Measurements from ENCODE around the gene ZNF793. TPM values are rescaled to one million over a fixed set of nuclear protein-coding genes. Genes with fewer than 3 reads are reported as not detected.
A peak's percentile ranks its signal among the peaks of the same experiment; 100 is the strongest.

Gene ZNF793
- total and polyA plus RNA-seq, 11 donors = 2.8 to 7.9 (median 5.9) TPM

- intact Hi-C loops (cut with DNase I) = loop anchor here in 7 of 10 donors (1.0 to 10.0 kb wide), 17 partner anchors 39 to 550 kb away; partner anchors contain the start of genes ZNF527 (in 6 of the 7), ZNF793 (in 4 of the 7), ZNF383 (in 2 of the 7) and ZFP30 (in 1 of the 7)
- DNase-seq = no peak
- Histone ChIP-seq H3K4me1 (peaks cover 0 to 32% (median 25%) of the 10 kb centered on the region in 12 donors), H3K27me3 (no peaks in the 10 kb centered on the region), H3K4me3 (peak overlapping the region; percentile 51 to 95 (median 81)), H3K36me3 (peaks cover 0 to 42% (median 28%) of the 10 kb centered on the region in 9 donors), H3K27ac (peak overlapping the region; percentile 74 to 99 (median 96)), H3K9me3 (peaks cover 0 to 41% (median 0%) of the 10 kb centered on the region in 12 donors)
- WGBS, 4 donors = 32 to 52% (median 40%) methylated on average over 18 of the region's 18 CpGs
- no peak for ATAC-seq
- no peak for TF ChIP-seq CTCF (IDR thresholded peaks at IDR 0.05)
- TF ChIP-seq POLR2A (IDR thresholded peaks at IDR 0.05) = no peak
Measured at GRCh38 chr19:37467608-37468090, 39.1 kb upstream of the ZNF793 start.

- 0 to 1% (median 0%) methylated on average over 46 to 63 of the region's 63 CpGs for WGBS, 4 donors
- H3K9me3 ChIP-seq = peaks cover 0 to 43% (median 2%) of the 10 kb centered on the region in 12 donors
- H3K4me1 ChIP-seq = peaks cover 0 to 32% (median 25%) of the 10 kb centered on the region in 12 donors
- TF ChIP-seq POLR2A (IDR thresholded peaks at IDR 0.05) = peak in 1 of 2 donors; percentile 61
- TF ChIP-seq CTCF (IDR thresholded peaks at IDR 0.05) = no peak
- DNase-seq (peak; percentile 91 to 95 (median 93)), ATAC-seq (peak; percentile 85 to 91 (median 90))
- H3K36me3 ChIP-seq = peaks cover 0 to 28% (median 15%) of the 10 kb centered on the region in 9 donors
- intact Hi-C loops (cut with DNase I) = loop anchor here in 7 of 10 donors (1.0 to 10.0 kb wide), 16 partner anchors 37 to 552 kb away; partner anchors contain the start of genes ZNF527 (in 5 of the 7), ZNF793 (in 5 of the 7), ZNF383 (in 2 of the 7) and ZFP30 (in 1 of the 7)
- H3K27me3 ChIP-seq = no peaks in the 10 kb centered on the region
- peak within 1 kb of the TSS; percentile 81 to 99 (median 96) for H3K27ac ChIP-seq
- H3K4me3 ChIP-seq = peak within 1 kb of the TSS; percentile 36 to 95 (median 79)
Measured at GRCh38 chr19:37468961-37469777, 37.6 kb upstream of the ZNF793 start, which contains the start of gene ZNF570. Gene ZNF570 (plus strand): TSS chr19:37469356. CDS start chr19:37470355, 999 bp downstream.

- TF ChIP-seq CTCF (IDR thresholded peaks at IDR 0.05) = no peak
- no peak for TF ChIP-seq POLR2A (IDR thresholded peaks at IDR 0.05)
- intact Hi-C loops (cut with DNase I) = loop anchor here in 2 of 10 donors (5.0 kb wide), 2 partner anchors 37 to 42 kb away; partner anchors contain the start of gene ZNF793 (in 1 of the 2)
- Histone ChIP-seq H3K4me1 (peaks cover 0 to 32% (median 25%) of the 10 kb centered on the region in 12 donors), H3K4me3 (peak overlapping the region in 10 of 12 donors; percentile 75 to 95 (median 80)), H3K36me3 (peaks cover 0 to 30% (median 16%) of the 10 kb centered on the region in 9 donors), H3K27me3 (no peaks in the 10 kb centered on the region), H3K9me3 (peaks cover 0 to 43% (median 9%) of the 10 kb centered on the region in 12 donors), H3K27ac (no peak overlapping the region)
- ATAC-seq = no peak
- WGBS, 4 donors = 74 to 80% (median 77%) methylated on average over 4 of the region's 4 CpGs
- no peak for DNase-seq
Measured at GRCh38 chr19:37470216-37470615, 36.5 kb upstream of the ZNF793 start.
